A673 (cell line): ENCODE measurements around the gene ZNF319.

Experiments
- CTCF ChIP-seq: fragments of 300-800, 200-600 bp; sonication (generic); conservative IDR thresholded peaks from 2 replicates; pipeline ENCODE4 v1.5.1; 2017; ENCODE audit warnings: low read depth, mild to moderate bottlenecking, antibody characterized with exemption, low read length, moderate library complexity, mixed read lengths
- EZH2 ChIP-seq: fragments of 200-600 bp; sonication (generic); IDR thresholded peaks from 2 replicates; pipeline ENCODE4 v1.6.1; 2017; ENCODE audit warnings: borderline replicate concordance, low read depth, mild to moderate bottlenecking, mixed read lengths, antibody characterized with exemption, low read length; ENCODE audit not compliant: poor library complexity, severe bottlenecking

- TF ChIP-seq CTCF (no peak), EZH2 (no peak)
Measured at GRCh38 chr16:58043571-58044155, 43.2 kb upstream of the ZNF319 start.
